HG02610 (cell line): ENCODE measurements around the gene CAB39.

ENCODE experiments used
- ATAC-seq: cut with Tn5 transposase; IDR thresholded peaks from one replicate; pipeline ENCODE4 v1.9.1; 2021; ENCODE audit warnings: mild to moderate bottlenecking, moderate library complexity; ENCODE audit not compliant: unreplicated experiment

The CAB39 gene

DNA sequence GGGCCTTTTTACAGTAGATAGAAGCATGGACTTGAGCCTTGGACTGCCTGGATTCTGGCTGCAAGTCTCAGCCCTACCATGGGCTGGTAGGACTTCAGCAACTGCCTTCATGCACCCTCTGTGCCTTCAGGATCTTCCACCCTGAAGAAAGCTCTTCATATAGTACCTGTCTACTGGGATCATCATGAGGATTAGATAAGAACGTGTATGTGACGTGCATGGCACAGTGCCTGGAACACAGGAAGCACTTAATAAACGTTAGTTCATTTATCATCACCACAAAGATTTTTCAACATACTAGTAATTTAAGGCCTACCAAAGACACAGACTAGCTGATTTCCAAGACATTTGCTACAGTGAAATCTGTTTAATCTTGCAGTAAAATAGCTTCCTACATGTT, 98.9 kb downstream of the CAB39 start:
- no peak for ATAC-seq

GRCh38 chr2:230812033-230812432, 99.4 kb downstream of the CAB39 start:
- no peak for ATAC-seq

- no peak for ATAC-seq
Measured at GRCh38 chr2:230814616-230815015, 102.0 kb downstream of the CAB39 start.

- no peak for ATAC-seq
Measured at GRCh38 chr2:230815088-230815487, 102.4 kb downstream of the CAB39 start.

GRCh38 chr2:230816735-230817134, 104.1 kb downstream of the CAB39 start:
- ATAC-seq, result no peak

GRCh38 chr2:230819433-230819832, 106.8 kb downstream of the CAB39 start:
- ATAC-seq, result no peak

GRCh38 chr2:230821261-230821990, 108.8 kb downstream of the CAB39 start:
- no peak for ATAC-seq

- ATAC-seq, result no peak
Measured at GRCh38 chr2:230821991-230822520, 109.4 kb downstream of the CAB39 start.

DNA sequence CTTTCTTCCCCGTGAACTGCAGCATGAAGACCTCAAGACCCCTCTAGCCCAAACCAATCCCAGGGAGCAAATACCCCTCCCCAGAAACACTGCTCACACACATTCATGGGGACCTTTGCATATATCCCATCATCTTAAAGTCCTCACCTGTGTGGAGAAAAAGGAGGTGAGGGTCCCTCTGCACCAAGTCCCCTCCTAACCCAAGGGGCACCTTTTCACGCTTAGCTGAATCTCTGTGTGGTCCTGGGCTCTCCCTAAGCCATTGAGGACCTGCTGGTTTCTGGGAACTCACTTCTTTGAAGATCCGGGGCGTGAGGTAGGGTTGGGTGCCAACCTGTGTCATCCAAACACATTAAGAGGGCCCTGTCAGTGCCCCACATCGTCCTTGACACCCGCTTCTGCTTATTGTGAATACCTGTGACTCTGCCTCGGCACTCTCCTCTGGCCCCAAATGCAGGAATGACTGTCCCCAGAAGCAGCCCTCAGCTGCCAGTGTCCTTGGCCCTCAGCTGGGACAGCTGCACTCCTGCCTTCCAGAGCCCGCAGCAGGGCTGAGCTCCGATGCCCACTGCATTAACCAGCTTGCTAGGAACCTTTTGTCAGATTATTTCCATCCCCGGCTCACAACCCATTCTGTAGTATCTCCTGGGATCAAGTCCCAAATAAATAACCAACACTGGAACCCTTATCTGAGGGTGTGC, 110.8 kb downstream of the CAB39 start:
- ATAC-seq, result no peak

GRCh38 chr2:230824406-230824978, 111.8 kb downstream of the CAB39 start:
- ATAC-seq, result peak; percentile 52

- no peak for ATAC-seq
Measured at GRCh38 chr2:230825354-230825753, 112.7 kb downstream of the CAB39 start.

GRCh38 chr2:230827774-230828271, 115.2 kb downstream of the CAB39 start:
- ATAC-seq, result peak; percentile 12

- ATAC-seq, result peak; percentile 44
Measured at GRCh38 chr2:230828272-230828961, 115.8 kb downstream of the CAB39 start.

- ATAC-seq, result no peak
Measured at GRCh38 chr2:230829293-230829692, 116.7 kb downstream of the CAB39 start.

GRCh38 chr2:230829959-230830358, 117.3 kb downstream of the CAB39 start:
- no peak for ATAC-seq

- ATAC-seq, result no peak
Measured at GRCh38 chr2:230830428-230830827, 117.8 kb downstream of the CAB39 start.

- ATAC-seq, result no peak
Measured at GRCh38 chr2:230840301-230840700, 127.7 kb downstream of the CAB39 start.

- ATAC-seq, result no peak
Measured at GRCh38 chr2:230842473-230842872, 129.8 kb downstream of the CAB39 start.

DNA sequence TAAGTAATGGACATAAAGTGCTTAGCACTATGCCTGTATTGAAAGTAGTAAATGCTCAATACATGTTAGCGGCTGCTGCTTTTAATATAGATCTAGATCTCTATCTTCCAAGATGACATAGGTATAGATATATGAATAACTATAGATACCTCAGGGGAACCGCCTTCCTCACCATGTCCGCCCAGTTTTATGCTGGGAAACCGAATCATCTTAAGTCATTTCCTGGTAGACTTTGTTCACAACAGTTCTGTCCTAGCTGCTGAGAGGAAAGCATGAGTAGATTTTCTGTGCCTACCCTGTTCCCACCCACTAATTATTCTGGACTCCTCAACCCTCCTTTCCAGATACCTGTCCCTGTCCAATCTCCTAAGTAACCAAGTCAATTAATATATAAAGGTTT, 130.5 kb downstream of the CAB39 start:
- no peak for ATAC-seq

DNA sequence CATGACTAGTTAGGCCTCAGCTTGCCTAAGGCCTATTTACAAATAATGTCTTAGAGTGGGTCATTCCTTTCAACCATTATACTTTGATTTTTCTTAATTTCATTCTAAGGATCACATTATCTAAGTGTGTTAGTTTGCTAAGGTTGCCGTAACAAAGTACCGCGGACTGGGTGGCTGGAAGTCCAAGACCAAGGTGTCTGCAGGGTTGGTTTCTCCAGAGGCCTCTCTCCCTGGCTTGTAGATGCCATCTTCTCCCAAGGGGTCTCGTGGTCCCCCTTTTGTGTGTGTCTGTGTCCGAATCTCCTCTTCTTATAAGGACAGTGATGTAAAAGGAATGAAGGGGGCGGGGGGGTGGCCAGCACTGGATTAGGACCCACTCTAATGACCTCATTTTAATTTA, 133.7 kb downstream of the CAB39 start:
- ATAC-seq, result no peak

- peak; percentile 97 for ATAC-seq
Measured at GRCh38 chr2:230847883-230848388, 135.3 kb downstream of the CAB39 start.
